H9 (cell line): ENCODE measurements around the gene CCNB2. TPM values are rescaled to one million over a fixed set of nuclear protein-coding genes. Genes with fewer than 3 reads are reported as not detected.

Experiments
- DNase-seq: peaks from one replicate; pipeline ENCODE4 v3.0.0-alpha.2; 2017
- H2AFZ ChIP-seq: one replicate; pipeline ENCODE4 v1.6.1; 2013; ENCODE audit warnings: mild to moderate bottlenecking, low read length, control low read depth, moderate library complexity
- H2AK5ac ChIP-seq: 2 replicates; pipeline ENCODE4 v1.6.1; 2013; ENCODE audit warnings: low read length, control low read depth, mixed read lengths; ENCODE audit not compliant: insufficient read length
- H2BK120ac ChIP-seq: one replicate; pipeline ENCODE4 v1.6.1; 2013; ENCODE audit warnings: low read depth, mild to moderate bottlenecking, low read length, control low read depth, inconsistent platforms; ENCODE audit not compliant: poor library complexity, severe bottlenecking
- H2BK12ac ChIP-seq: 2 replicates; pipeline ENCODE4 v1.6.1; 2013; ENCODE audit warnings: low read length, control low read depth, mixed read lengths, low read depth; ENCODE audit not compliant: insufficient read length
- H2BK15ac ChIP-seq: 2 replicates; pipeline ENCODE4 v1.6.1; 2013; ENCODE audit warnings: low read depth, low read length, control low read depth
- H2BK20ac ChIP-seq: one replicate; pipeline ENCODE4 v1.6.1; 2013; ENCODE audit warnings: low read depth, mild to moderate bottlenecking, low read length, control low read depth, inconsistent platforms; ENCODE audit not compliant: poor library complexity, severe bottlenecking
- H2BK5ac ChIP-seq: 2 replicates; pipeline ENCODE4 v1.6.1; 2013; ENCODE audit warnings: low read length, control low read depth, mixed read lengths; ENCODE audit not compliant: insufficient read length
- H3K14ac ChIP-seq: 2 replicates; pipeline ENCODE4 v1.6.1; 2013; ENCODE audit warnings: low read length, control low read depth; ENCODE audit not compliant: insufficient read depth
- H3K18ac ChIP-seq: 2 replicates; pipeline ENCODE4 v1.6.1; 2013; ENCODE audit warnings: low read depth, mild to moderate bottlenecking, mixed read lengths, low read length, control low read depth; ENCODE audit not compliant: insufficient read length
- H3K23ac ChIP-seq: 2 replicates; pipeline ENCODE4 v1.6.1; 2013; ENCODE audit warnings: low read length, control low read depth, mixed read lengths, low read depth; ENCODE audit not compliant: insufficient read length
- H3K23me2 ChIP-seq: 2 replicates; pipeline ENCODE4 v1.6.1; 2013; ENCODE audit warnings: low read depth, mild to moderate bottlenecking, mixed read lengths, low read length, control low read depth; ENCODE audit not compliant: insufficient read length, poor library complexity, severe bottlenecking
- H3K27ac ChIP-seq: 2 replicates; pipeline ENCODE4 v1.5.1; 2013; ENCODE audit warnings: low read length, control low read depth, mixed read lengths, low read depth; ENCODE audit not compliant: insufficient read length
- H3K27me3 ChIP-seq: 2 replicates; pipeline ENCODE4 v1.6.1; 2013; ENCODE audit warnings: low read length, control low read depth, inconsistent platforms; ENCODE audit not compliant: insufficient read depth
- H3K4ac ChIP-seq: 2 replicates; pipeline ENCODE4 v1.6.1; 2013; ENCODE audit warnings: low read depth, mild to moderate bottlenecking, control low read depth, inconsistent platforms, low read length, moderate library complexity
- H3K4me1 ChIP-seq: 2 replicates; pipeline ENCODE4 v1.6.1; 2013; ENCODE audit warnings: low read length, control low read depth, inconsistent platforms; ENCODE audit not compliant: insufficient read depth
- H3K4me2 ChIP-seq: 2 replicates; pipeline ENCODE4 v1.6.1; 2013; ENCODE audit warnings: low read length, control low read depth, mixed read lengths; ENCODE audit not compliant: insufficient read length, insufficient read depth
- H3K56ac ChIP-seq: 2 replicates; pipeline ENCODE4 v1.6.1; 2013; ENCODE audit warnings: low read depth, mild to moderate bottlenecking, mixed read lengths, low read length, control low read depth; ENCODE audit not compliant: insufficient read length
- H3K79me1 ChIP-seq: 2 replicates; pipeline ENCODE4 v1.6.1; 2013; ENCODE audit warnings: low read depth, mild to moderate bottlenecking, moderate library complexity, low read length, control low read depth, inconsistent platforms; ENCODE audit not compliant: insufficient read depth, poor library complexity, severe bottlenecking
- H3K79me2 ChIP-seq: 2 replicates; pipeline ENCODE4 v1.6.1; 2013; ENCODE audit warnings: low read length, control low read depth, inconsistent platforms; ENCODE audit not compliant: insufficient read depth
- H3K9ac ChIP-seq: 2 replicates; pipeline ENCODE4 v1.6.1; 2013; ENCODE audit warnings: low read length, control low read depth, mixed read lengths; ENCODE audit not compliant: insufficient read length; ENCODE audit errors: extremely low read depth
- H3K9me3 ChIP-seq: one replicate; pipeline ENCODE4 v1.6.1; 2013; ENCODE audit warnings: low read depth, low read length, inconsistent platforms; ENCODE audit not compliant: control insufficient read depth
- H3T11ph ChIP-seq: one replicate; pipeline ENCODE4 v1.6.1; 2013; ENCODE audit warnings: mild to moderate bottlenecking, low read length, control low read depth, inconsistent platforms
- H4K20me1 ChIP-seq: one replicate; pipeline ENCODE4 v1.6.1; 2013; ENCODE audit not compliant: control insufficient read depth, insufficient read length, insufficient read depth
- H4K5ac ChIP-seq: 2 replicates; pipeline ENCODE4 v1.6.1; 2013; ENCODE audit warnings: low read depth, mild to moderate bottlenecking, mixed read lengths, low read length, control low read depth; ENCODE audit not compliant: insufficient read length
- H4K8ac ChIP-seq: replicated peaks from 2 replicates; pipeline ENCODE4 v1.6.1; 2013; ENCODE audit warnings: low read length, control low read depth, mixed read lengths, low read depth; ENCODE audit not compliant: insufficient read length
- H4K91ac ChIP-seq: 2 replicates; pipeline ENCODE4 v1.6.1; 2013; ENCODE audit warnings: low read depth, mild to moderate bottlenecking, moderate library complexity, mixed read lengths, low read length, control low read depth; ENCODE audit not compliant: insufficient read length
- H3K27ac Mint-ChIP-seq, 3 experiments: 2 replicates in 2 of 3; 3 replicates in 1 of 3; pipeline ENCODE4 v1.8.0; 2020 to 2021; ENCODE audit warnings: mixed read lengths in 3 of 3, mild to moderate bottlenecking in 1 of 3, moderate library complexity in 1 of 3
- H3K27me3 Mint-ChIP-seq: 2 replicates; pipeline ENCODE4 v1.8.0; 2021; ENCODE audit warnings: low read depth, mild to moderate bottlenecking, moderate library complexity, mixed read lengths
- H3K36me3 Mint-ChIP-seq, 3 experiments: 2 replicates in 2 of 3; 3 replicates in 1 of 3; pipeline ENCODE4 v1.8.0; 2020 to 2021; ENCODE audit warnings: low read depth in 3 of 3, mixed read lengths in 3 of 3; ENCODE audit not compliant: insufficient read depth in 1 of 3
- H3K4me1 Mint-ChIP-seq, 2 experiments: 2 replicates each; pipeline ENCODE4 v1.8.0; 2020; ENCODE audit warnings: mixed read lengths in 2 of 2
- H3K4me3 Mint-ChIP-seq, 2 experiments: 2 replicates in 1 of 2; 3 replicates in 1 of 2; pipeline ENCODE4 v1.8.0; 2020 to 2021; ENCODE audit warnings: mild to moderate bottlenecking in 2 of 2, mixed read lengths in 2 of 2, moderate library complexity in 1 of 2
- H3K9me3 Mint-ChIP-seq, 2 experiments: 2 replicates in 1 of 2; 3 replicates in 1 of 2; pipeline ENCODE4 v1.8.0; 2020; ENCODE audit warnings: mild to moderate bottlenecking in 2 of 2, mixed read lengths in 2 of 2, moderate library complexity in 1 of 2
- CTCF ChIP-seq: fragments of 200-600 bp; sonication (generic); conservative IDR thresholded peaks from 3 replicates; pipeline ENCODE4 v1.8.0; 2021; ENCODE audit warnings: antibody characterized with exemption, mild to moderate bottlenecking
- WGBS: extraction: QIAGEN DNeasy Blood & Tissue Kit; methylation state at CpG from one replicate; pipeline ENCODE4 v1.1.7; 2013; ENCODE audit warnings: missing lambda C conversion rate, low lambda C conversion rate, mixed read lengths; ENCODE audit not compliant: insufficient read length; ENCODE audit errors: extremely low coverage; 5-methylcytosine and 5-hydroxymethylcytosine counted together
- total RNA-seq: library from RNA; stranded (reverse); gene quantifications from 2 replicates; pipeline ENCODE4 v1.2.1, GENCODE V29; 2021

Gene CCNB2
- total RNA-seq, 1 experiment from 2014 or later: 122 TPM

- no peaks in the 10 kb centered on the region for H3K79me1 ChIP-seq
- H3K27me3 ChIP-seq: no peaks in the 10 kb centered on the region
- H3K23me2 ChIP-seq: no peaks in the 10 kb centered on the region
- no peaks in the 10 kb centered on the region for H3K79me2 ChIP-seq
- Mint-ChIP-seq H3K36me3 (peaks cover 8 to 55% (median 44%) of the 10 kb centered on the region in 3 experiments; a peak in 6 of 7 replicates), H3K4me3 (no peak overlapping the region), H3K27me3 (no peaks in the 10 kb centered on the region), H3K4me1 (peaks cover 0 to 6% of the 10 kb centered on the region in 2 experiments; a peak in 1 of 4 replicates), H3K9me3 (no peaks in the 10 kb centered on the region), H3K27ac (no peak overlapping the region)
- TF ChIP-seq CTCF: no peak
- no peak overlapping the region for H2BK20ac ChIP-seq
- no peak for DNase-seq
- no peaks in the 10 kb centered on the region for H3K4me1 ChIP-seq
- H3K9ac ChIP-seq: no peak overlapping the region
- no peak overlapping the region for H2BK15ac ChIP-seq
- no peak overlapping the region for H3K4ac ChIP-seq
- no peak overlapping the region for H2AFZ ChIP-seq
- H3K9me3 ChIP-seq: no peaks in the 10 kb centered on the region
- H2BK12ac ChIP-seq: no peak overlapping the region
- WGBS: no CpG with 5 or more reads among the region's 4 CpGs
- no peak overlapping the region for H2BK5ac ChIP-seq
- H3K27ac ChIP-seq: no peak overlapping the region
- H4K20me1 ChIP-seq: no peaks in the 10 kb centered on the region
- no peak overlapping the region for H2AK5ac ChIP-seq
- no peak overlapping the region for H3K18ac ChIP-seq
- no peak overlapping the region for H3K14ac ChIP-seq
- H3K23ac ChIP-seq: no peak overlapping the region
- no peak overlapping the region for H4K91ac ChIP-seq
- no peak overlapping the region for H4K8ac ChIP-seq
- no peak overlapping the region for H3K56ac ChIP-seq
- H4K5ac ChIP-seq: no peak overlapping the region
- no peak overlapping the region for H3T11ph ChIP-seq
- no peak overlapping the region for H3K4me2 ChIP-seq
- no peak overlapping the region for H2BK120ac ChIP-seq
Measured at GRCh38 chr15:59060348-59060747, 44.6 kb upstream of the CCNB2 start.
